ENCODE results near the gene EPRS1. TPM values are rescaled to one million over a fixed set of nuclear protein-coding genes. Genes with fewer than 3 reads are reported as not detected.

Gene EPRS1
- total RNA-seq, 2 experiments from 2014 or later: 229 to 301 TPM

DNA sequence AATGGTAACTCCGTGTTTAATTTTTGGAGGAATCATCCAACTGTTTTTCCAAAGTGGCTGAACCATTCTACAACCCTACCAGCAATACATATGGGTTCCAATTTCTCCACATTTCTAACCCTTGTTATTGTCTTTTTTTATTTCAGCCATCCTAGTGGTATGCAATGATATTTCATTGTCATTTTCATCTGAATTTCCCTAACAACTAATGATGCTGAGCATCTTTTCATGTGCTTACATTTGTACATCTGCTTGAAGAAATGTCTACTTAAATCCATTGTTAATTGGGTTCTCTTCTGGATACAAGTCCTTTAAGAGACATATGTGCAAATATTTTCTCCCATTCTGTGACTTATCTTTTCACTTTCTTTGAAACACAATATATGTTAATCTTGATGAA lies 43.3 kb downstream of the EPRS1 start:
- DNase-seq: no peak
- no peak for ATAC-seq

DNA sequence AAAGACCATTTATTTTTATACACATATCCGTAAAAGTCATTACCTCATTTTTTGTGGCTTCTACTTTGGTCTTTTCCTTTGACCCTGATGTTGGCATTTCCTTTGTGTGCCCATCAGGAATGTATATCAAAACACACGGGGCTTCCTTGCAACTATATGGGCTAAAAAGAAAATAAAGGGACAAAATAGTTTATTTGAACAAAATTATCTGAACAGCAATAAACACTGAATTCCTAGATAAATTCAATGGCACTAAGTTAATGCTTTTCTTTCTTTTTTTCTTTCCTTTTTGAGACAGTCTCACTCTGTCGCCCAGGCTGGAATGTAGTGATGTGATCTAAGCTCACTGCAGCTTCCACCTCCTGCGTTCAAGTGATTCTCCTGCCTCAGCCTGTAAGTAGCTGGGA lies 45.2 kb downstream of the EPRS1 start:
- ChIA-PET CTCF (no interaction called here), POLR2A (no interaction called here)
- Mint-ChIP-seq H3K4me3 (no peak overlapping the region), H3K36me3 (ENCODE audit: low read depth) (peaks cover 51% of the 10 kb centered on the region), H3K27me3 (no peaks in the 10 kb centered on the region), H3K4me1 (peaks cover 2% of the 10 kb centered on the region), H3K27ac (no peak overlapping the region), H3K9me3 (ENCODE audit: low read depth) (no peaks in the 10 kb centered on the region)
- no peak for ATAC-seq
- intact Hi-C loops (cut with DNase I, micrococcal nuclease): no loop called here
- no peak for DNase-seq

More for the DNA sequence above, 43.3 kb downstream of the EPRS1 start:
- Mint-ChIP-seq H3K27me3 (no peaks in the 10 kb centered on the region), H3K36me3 (ENCODE audit: low read depth) (peaks cover 48% of the 10 kb centered on the region), H3K4me3 (no peak overlapping the region), H3K4me1 (peaks cover 2% of the 10 kb centered on the region), H3K9me3 (ENCODE audit: low read depth) (no peaks in the 10 kb centered on the region), H3K27ac (peak overlapping the region; percentile 47)
- ChIA-PET CTCF (no interaction called here), POLR2A (no interaction called here)
- intact Hi-C loops (cut with DNase I, micrococcal nuclease): no loop called here

DNA sequence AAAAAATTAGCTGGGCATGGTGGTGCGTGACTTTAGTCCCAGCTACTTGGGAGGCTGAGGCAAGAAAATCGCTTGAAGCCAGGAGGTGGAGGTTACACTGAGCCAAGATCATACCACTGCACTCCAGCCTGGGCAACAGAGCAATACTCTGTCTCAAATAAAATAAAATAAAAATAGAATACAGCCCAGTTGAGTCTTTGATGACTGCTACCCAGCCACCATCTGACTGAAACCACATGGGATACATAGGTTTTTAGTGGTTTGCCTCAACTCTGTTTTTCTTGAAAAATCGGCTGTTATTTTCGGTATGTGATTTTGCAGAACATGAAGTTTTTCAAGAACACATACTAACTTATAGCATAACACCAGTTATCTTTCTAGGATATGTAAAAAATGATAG lies 46.5 kb downstream of the EPRS1 start:
- intact Hi-C loops (cut with DNase I, micrococcal nuclease): no loop called here
- ChIA-PET POLR2A (no interaction called here), CTCF (interaction anchor here (0.9 kb wide), 2 partner anchors 8 to 19 kb away, joined by 4 read pairs; no protein-coding TSS in a partner anchor)
- DNase-seq: no peak
- H3K27me3 Mint-ChIP-seq: no peaks in the 10 kb centered on the region
- no peak overlapping the region for H3K4me3 Mint-ChIP-seq
- no peak for ATAC-seq
- H3K4me1 Mint-ChIP-seq: peaks cover 2% of the 10 kb centered on the region
- no peak overlapping the region for H3K27ac Mint-ChIP-seq
- no peaks in the 10 kb centered on the region for H3K9me3 Mint-ChIP-seq (ENCODE audit: low read depth)
- peaks cover 59% of the 10 kb centered on the region for H3K36me3 Mint-ChIP-seq (ENCODE audit: low read depth)

Other genes with a start within 250 kb of the EPRS1 start
- not detected for gene SLC30A10, start 117.9 kb downstream of the EPRS1 start, total RNA-seq
- gene BPNT1, start 43.3 kb upstream of the EPRS1 start, total RNA-seq: 10 to 100 TPM; 24.5 to 26.9 TPM
- gene IARS2, start 47.6 kb upstream of the EPRS1 start, total RNA-seq: 10 to 100 TPM; 59.9 to 86.6 TPM
- 10 to 100 TPM; 50.6 to 67.3 TPM for gene RAB3GAP2, start 225.9 kb upstream of the EPRS1 start, total RNA-seq

Measured in activated CD4-positive, alpha-beta T cell treated with anti-CD3 and anti-CD28 coated beads for 36 hours (primary cell).